GM21381 (cell line): Measurements from ENCODE around the gene SNRNP35.
"Not testable (repeated sequence)": the region's sequence is repeated elsewhere in the genome, so short reads cannot be mapped to it uniquely, and the experiment has no call there.

Experiments used
- ATAC-seq: cut with Tn5 transposase; IDR thresholded peaks from one replicate; pipeline ENCODE4 v1.9.1; 2021; ENCODE audit warnings: mild to moderate bottlenecking, moderate library complexity; ENCODE audit not compliant: unreplicated experiment

SNRNP35 gene

GRCh38 chr12:123446333-123446713, 11.6 kb upstream of the SNRNP35 start:
- ATAC-seq: no peak

- ATAC-seq: no peak
Measured at GRCh38 chr12:123449249-123449733, 8.6 kb upstream of the SNRNP35 start.

- ATAC-seq: no peak
Measured at GRCh38 chr12:123449856-123450255, 8.1 kb upstream of the SNRNP35 start.

- no peak for ATAC-seq
Measured at GRCh38 chr12:123450636-123451035, 7.3 kb upstream of the SNRNP35 start.

- not testable (repeated sequence) for ATAC-seq
Measured at GRCh38 chr12:123452276-123452550, 5.7 kb upstream of the SNRNP35 start.

- no peak for ATAC-seq
Measured at GRCh38 chr12:123453165-123453564, 4.8 kb upstream of the SNRNP35 start.

- ATAC-seq: not testable (repeated sequence)
Measured at GRCh38 chr12:123463174-123463573, 5.2 kb downstream of the SNRNP35 start.

- no peak for ATAC-seq
Measured at GRCh38 chr12:123465084-123465483, 7.1 kb downstream of the SNRNP35 start.

- ATAC-seq: no peak
Measured at GRCh38 chr12:123468786-123469185, 10.8 kb downstream of the SNRNP35 start.

GRCh38 chr12:123469978-123470377, 12.0 kb downstream of the SNRNP35 start:
- no peak for ATAC-seq

GRCh38 chr12:123471374-123472068, 13.6 kb downstream of the SNRNP35 start:
- ATAC-seq: no peak

- no peak for ATAC-seq
Measured at GRCh38 chr12:123472438-123472849, 14.5 kb downstream of the SNRNP35 start.

- ATAC-seq: no peak
Measured at GRCh38 chr12:123474485-123475245, 16.7 kb downstream of the SNRNP35 start.

GRCh38 chr12:123475246-123475703, 17.3 kb downstream of the SNRNP35 start:
- ATAC-seq: no peak

- ATAC-seq: no peak
Measured at GRCh38 chr12:123478069-123478468, 20.1 kb downstream of the SNRNP35 start.

GRCh38 chr12:123478762-123479161, 20.8 kb downstream of the SNRNP35 start:
- no peak for ATAC-seq

GRCh38 chr12:123479442-123480180, 21.7 kb downstream of the SNRNP35 start:
- no peak for ATAC-seq

- ATAC-seq: not testable (repeated sequence)
Measured at GRCh38 chr12:123481251-123481650, 23.3 kb downstream of the SNRNP35 start.

GRCh38 chr12:123482876-123483275, 24.9 kb downstream of the SNRNP35 start:
- ATAC-seq: no peak

GRCh38 chr12:123483602-123484248, 25.8 kb downstream of the SNRNP35 start:
- ATAC-seq: no peak

GRCh38 chr12:123485756-123486155, 27.8 kb downstream of the SNRNP35 start:
- no peak for ATAC-seq
